DOHH2 (cell line): ENCODE data around the gene MYH15.

Source experiments
- CTCF ChIP-seq: fragments of 200-600 bp; sonication (generic); IDR thresholded peaks from one replicate; pipeline ENCODE4 v1.5.1; 2014; ENCODE audit warnings: antibody characterized with exemption, mild to moderate bottlenecking, low read depth, low read length; ENCODE audit not compliant: poor library complexity, severe bottlenecking
- EZH2phosphoT487 ChIP-seq: fragments of 200-600 bp; sonication (generic); IDR thresholded peaks from 2 replicates; pipeline ENCODE4 v1.6.1; 2017; ENCODE audit warnings: borderline replicate concordance, mild to moderate bottlenecking, antibody characterized with exemption, low read length, moderate library complexity, mixed read lengths

- TF ChIP-seq CTCF = no peak
- TF ChIP-seq EZH2phosphoT487 = no peak
Observed at GRCh38 chr3:108474581-108474980, 35.8 kb downstream of the MYH15 start.
